HG03558 (cell line): ENCODE measurements around the gene SLC39A12.

Experiments used
- ATAC-seq: cut with Tn5 transposase; IDR thresholded peaks from one replicate; pipeline ENCODE4 v1.9.1; 2021; ENCODE audit warnings: moderate number of reproducible peaks; ENCODE audit not compliant: unreplicated experiment; ENCODE audit errors: extremely low read depth

Gene SLC39A12

DNA sequence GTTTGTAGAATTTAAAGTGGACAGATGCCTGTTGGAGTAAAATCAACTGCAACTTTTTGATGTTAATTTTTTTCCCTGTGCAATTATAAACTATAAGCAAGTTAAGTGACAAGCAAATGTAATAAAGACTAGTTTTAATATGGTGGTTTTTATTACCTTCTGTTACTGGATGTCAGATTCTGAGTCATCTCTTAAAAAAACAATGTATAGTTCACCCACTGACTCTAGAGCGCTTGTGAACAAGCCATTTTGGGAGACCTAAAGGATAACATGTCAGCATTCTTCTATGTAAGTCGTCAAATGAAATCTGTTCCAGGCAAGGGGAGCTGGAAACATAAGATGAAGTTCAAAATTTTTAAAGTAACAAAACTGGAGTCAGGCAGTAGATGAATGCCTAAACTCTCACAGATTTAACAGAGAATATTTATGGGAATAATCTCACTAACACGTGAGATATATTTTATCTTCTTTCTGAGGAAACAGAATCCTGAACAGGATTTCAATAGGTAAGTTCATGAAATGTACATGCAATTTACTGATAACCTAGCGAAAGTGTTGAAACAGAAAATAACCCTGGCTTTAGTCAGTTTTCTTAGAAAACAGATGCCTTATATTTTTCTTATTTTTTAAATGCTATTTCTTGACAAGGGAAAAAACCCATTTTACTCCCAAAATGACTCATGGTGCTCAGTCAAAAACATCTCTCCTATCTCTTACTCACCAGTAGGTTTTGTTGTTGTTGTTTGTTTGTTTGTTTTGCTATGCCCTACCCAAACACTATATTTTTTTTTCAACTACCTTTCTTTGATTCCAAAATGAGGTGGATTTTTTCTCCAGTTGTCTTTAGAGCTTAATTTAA, 91.7 kb downstream of the SLC39A12 start:
- no peak for ATAC-seq

DNA sequence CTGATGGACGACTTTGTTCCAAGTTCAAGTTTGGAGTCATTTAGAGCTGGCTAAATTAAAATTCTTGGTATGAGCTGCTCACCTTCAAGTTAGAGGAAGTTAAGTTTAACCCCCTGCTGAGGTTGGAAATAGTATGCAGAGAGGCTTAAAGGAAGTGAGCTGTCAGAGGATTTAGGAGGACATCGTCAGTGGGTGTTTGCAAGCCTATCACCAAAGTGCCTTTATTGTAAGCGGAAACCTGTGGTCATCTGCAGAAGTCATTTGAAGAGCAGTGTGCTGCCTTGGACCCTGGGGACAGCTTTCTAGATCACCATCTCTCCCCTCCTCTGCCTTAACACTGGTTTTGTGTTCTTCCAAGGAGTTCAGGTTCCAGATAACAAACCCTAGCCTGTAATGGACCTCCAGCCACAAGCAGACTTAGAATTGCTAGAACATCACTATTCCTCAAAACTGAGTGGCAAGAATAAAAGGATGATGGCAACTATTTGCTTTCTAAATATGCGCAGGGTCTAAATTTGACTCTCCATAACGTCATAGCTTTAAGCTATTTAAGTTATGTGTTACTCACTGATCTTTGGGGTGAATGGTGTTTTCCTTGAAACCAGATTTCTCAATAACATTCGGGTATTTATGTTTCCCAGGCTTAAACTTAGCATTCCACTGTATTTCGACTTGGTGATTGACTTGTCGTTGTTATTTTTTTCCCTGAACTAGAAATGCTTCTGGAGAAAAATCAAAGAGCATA, 93.4 kb downstream of the SLC39A12 start:
- no peak for ATAC-seq

DNA sequence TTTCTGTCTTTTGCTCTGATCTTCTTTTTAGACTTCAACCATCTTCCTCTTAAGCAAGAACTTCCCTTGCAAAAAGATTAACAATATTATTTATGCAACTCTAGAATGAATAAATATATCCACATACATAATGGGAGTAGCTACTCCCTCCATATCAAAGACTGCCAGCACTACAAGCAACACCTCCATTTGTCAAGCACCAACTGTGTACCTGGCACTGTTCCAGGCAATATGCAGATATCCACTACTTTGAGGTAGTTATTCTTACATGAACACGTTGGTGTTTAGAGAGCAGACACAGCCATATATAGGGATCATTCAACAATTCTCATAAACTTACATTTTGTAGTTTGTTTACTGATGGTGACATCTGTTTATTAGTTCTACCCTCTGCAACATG, 104.9 kb downstream of the SLC39A12 start:
- no peak for ATAC-seq

DNA sequence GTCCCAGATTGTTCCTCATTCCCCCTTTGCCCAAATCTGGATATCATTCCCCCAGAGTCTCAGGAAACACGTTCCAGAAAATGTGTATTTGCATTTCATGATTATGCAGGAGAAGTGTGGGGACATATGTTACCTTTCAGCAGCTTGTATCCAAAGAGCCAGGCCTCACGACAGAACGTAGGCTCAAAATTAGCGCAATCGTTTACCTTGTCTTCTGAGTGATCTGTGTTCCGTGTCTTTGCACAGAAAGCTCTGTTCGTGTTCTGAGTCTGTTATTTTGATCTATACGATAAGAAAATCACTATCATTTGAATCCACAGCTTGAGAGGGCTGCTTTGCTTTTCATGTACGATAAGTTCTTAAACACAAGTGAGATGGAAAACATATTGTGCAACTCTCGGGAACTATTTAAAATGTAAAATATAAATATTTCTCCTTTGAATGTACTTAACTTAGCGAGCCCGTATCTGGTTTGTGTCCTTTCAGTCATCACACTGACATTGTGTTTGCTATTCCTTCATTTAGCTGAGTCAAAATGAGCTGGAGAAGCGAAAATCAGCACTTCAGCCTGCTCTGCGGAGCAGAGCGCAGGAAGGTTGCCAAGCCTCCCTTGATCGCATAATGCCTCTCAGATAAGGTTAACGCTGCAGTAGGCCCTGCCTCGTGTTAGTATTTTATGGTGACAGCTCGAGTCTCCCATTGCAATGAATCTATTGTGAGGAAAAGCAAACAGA, 108.3 kb downstream of the SLC39A12 start:
- no peak for ATAC-seq

DNA sequence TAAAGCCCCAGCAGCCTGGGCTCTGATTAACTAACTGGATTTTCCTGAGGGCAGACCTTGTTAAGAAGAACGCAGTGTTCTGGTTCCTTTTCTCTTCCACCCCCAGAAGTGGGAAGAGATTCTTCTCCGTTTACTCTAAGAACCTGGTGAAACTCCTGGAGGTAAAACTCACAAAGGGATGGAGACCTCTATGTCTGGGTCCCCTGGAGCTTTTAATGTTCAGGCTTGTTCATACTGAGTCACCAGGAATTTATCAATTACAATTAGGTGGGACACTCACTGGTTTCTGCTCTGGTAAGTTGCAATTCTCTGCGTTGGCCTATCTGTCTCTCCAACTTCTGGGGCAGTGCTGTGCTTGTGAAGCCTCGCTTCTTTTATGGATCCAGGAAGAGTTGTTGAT, 115.2 kb downstream of the SLC39A12 start:
- no peak for ATAC-seq

DNA sequence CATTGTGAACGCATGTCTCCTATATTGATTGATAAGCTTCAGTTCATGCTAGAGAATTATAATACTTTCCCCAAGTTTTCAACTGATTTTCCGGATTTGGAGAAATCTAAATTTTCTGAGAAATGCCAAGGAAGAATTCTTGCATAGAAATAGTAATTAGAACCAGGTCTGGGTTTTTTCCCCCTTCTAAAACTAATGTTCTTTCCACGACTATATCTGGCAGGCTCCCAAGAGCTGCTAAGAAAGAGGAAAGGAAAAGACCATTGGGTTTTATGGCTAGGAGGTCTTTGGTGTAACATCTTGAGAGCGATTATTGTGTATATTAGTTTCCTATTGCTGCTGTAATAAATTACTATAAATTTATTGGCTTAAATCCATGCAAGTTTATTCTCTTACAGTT, 116.7 kb downstream of the SLC39A12 start:
- no peak for ATAC-seq

DNA sequence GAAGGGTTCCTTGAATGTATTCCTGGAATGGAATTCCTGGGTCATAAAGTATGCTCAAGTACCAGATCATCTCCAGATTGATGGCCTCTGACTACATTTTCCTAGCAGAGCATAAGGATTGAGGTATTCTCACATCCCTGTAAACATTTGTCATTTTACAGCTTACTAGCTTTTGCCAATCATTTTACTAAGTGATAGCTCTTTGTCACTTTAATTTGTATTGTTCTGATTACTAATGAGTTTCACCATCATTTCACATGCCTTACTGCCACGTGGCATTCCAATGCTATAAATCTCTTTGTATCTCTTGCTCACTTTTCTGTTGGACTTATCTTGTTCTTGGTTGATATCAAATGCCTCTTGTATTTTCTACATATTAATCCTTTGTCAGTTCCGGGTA, 119.9 kb downstream of the SLC39A12 start:
- ATAC-seq, result no peak

DNA sequence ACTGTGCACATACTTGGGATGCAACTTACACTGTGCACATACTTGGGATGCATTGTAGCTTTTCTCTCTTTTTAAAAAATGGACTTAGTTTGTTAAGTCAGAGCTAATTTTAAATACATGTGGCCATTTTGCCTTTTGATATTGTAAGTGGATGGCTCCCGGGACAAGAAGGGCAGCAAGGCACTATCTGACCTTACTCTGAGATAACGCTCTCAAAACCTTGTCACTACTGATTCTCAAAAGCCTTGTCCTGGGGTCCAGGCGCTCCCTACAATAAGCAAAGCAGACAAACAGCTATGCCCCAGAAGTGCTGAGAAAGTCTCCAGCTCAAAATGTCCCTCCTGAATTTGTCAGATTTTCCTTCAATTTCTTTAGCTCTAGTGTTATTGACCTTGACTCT, 121.6 kb downstream of the SLC39A12 start:
- ATAC-seq, result no peak

DNA sequence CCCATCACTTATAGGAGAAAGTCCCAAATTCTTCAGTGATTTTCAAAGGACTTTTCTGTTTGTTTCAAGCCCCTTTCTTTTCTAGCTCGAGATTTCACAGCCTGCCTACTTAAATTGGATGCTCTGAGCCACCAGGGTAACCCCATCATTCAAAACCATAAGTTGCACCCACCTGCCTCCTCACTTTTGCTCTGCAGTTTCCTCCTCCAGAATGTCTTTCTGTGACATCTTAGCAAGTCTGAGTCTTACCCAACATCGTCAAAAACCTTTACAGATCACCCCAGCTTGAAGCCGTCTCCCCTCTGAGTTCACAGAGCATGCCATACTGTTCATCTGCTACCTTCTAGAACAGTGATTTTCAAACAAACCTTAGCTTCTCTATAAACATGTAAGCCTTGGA, 124.2 kb downstream of the SLC39A12 start:
- ATAC-seq, result no peak

DNA sequence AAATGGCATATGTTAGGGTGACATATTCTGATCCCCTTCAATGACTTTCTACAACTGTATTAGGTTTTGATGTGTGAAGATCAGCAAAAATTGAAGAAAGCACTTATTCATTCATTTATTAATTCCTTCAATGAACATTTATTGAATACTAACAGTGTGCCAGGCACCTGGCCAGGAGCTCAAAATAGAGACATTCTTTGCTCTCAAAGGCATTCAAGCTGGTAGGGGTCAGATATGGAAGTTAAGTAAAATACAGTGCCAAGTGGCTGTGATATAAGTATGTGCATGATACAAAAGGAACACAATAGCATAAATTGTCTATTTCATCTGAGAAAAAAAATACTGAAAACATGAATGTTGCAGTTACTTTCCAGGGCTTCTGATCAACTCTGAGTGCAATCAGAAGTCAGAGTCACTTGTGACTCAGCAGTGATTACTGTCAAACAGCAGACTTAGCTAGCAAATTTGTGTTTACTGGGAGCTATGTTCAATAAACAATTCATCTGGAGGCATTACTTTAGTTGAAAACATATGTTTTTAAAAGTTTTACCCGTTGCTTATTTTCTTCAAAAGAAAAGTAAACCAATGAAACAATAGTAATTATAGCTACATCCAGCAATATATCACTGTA, 128.1 kb downstream of the SLC39A12 start:
- ATAC-seq, result no peak

DNA sequence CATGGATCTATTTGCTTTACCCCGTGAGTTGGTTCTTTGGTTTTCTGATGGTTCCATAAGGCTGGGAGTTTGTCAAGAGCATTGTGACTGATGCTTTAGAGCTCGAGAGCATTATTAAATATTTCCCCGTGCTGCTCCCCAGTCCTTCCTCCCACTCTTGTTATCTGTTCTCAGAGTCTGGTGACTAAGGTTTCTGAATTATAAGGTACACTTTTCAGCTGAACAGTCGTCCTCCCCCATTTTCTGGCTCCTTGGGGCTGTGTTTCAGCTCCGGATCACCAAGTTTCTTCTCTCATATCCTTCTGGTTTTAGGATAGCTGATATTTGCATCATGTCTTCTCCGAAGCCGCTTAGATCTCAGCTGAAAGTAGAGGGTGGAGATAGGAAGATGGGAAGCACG, 130.7 kb downstream of the SLC39A12 start:
- ATAC-seq, result no peak

DNA sequence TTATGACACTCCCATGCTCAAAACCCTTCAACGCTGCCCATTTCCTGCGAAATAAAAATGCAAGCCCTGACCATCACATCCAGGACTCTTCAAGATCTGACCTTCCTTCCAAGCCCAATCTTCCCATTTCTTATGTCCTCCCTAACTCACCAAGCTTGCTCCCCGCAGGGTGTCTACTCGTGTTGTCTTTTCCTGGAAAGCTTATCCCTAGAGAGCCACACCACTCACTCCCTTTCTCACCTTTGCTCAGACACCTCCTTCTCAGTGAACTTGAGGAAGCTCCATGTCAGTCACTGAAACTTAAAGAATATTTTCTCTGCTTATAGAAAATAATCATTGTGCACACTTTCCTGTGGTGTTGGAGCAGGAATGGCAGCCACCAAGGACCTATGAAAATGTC, 134.1 kb downstream of the SLC39A12 start:
- ATAC-seq, result no peak

DNA sequence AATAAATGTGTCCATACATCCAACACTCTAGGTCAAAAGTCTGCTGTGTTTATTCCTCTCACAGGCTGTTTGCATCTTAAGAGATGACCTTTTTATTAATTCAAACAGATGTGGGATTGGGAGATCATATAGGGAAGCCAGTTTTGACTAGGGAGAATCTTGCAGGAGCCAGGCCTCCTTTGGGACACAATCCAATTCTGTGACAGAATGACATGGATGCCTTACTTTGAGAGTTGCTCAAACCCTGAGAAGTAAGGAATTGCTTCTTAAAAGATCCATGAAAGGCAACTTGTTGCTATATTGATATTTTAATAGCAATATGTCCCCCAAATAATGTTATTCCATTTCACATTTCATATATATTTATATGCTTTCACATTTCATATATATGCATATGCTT, 135.0 kb downstream of the SLC39A12 start:
- no peak for ATAC-seq

DNA sequence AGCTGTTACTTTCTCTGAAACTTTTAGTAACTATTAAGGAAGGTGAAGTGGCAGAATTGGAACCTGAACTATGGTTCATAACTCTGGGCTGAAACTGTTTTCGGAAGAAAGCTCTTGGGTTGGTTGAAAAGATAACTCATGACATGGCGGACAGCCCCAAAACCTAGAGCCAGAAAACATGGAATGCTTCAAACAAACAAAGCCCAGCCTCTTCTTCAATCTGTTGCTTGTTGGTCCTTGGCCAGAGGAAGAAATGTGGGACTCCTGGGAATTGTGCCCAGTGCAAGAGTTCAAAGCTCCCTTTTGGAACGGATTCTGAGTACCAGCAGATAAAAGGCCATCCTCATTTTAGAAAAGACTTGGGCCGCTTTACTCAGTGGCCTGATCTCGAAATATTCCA, 135.6 kb downstream of the SLC39A12 start:
- ATAC-seq, result no peak
